ENCODE results near the gene CDCA3.

CDCA3 gene

DNA sequence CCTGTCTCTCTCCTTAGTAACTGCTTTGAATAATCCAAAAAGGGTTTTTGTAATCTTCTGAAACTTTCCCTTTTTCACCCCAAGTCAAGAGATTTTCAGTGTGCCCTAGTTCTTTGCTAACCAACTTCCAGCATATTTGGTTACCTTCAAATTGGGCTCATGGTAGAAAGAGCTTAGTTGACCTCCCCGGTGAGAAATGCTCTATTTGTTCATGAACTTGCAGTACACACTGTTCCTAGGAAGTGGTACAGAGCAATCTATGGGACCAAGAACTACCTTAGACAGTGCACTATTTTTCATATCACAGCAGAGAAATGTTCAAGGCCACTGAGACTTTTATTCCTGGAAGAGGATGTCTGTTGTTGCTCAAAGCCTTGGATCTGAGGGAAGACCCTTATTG is 2.5 kb upstream of the CDCA3 start:
- TF ChIP-seq, protein P1, sequence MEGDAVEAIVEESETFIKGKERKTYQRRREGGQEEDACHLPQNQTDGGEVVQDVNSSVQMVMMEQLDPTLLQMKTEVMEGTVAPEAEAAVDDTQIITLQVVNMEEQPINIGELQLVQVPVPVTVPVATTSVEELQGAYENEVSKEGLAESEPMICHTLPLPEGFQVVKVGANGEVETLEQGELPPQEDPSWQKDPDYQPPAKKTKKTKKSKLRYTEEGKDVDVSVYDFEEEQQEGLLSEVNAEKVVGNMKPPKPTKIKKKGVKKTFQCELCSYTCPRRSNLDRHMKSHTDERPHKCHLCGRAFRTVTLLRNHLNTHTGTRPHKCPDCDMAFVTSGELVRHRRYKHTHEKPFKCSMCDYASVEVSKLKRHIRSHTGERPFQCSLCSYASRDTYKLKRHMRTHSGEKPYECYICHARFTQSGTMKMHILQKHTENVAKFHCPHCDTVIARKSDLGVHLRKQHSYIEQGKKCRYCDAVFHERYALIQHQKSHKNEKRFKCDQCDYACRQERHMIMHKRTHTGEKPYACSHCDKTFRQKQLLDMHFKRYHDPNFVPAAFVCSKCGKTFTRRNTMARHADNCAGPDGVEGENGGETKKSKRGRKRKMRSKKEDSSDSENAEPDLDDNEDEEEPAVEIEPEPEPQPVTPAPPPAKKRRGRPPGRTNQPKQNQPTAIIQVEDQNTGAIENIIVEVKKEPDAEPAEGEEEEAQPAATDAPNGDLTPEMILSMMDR (IDR thresholded peaks at IDR 0.05), result no peak

DNA sequence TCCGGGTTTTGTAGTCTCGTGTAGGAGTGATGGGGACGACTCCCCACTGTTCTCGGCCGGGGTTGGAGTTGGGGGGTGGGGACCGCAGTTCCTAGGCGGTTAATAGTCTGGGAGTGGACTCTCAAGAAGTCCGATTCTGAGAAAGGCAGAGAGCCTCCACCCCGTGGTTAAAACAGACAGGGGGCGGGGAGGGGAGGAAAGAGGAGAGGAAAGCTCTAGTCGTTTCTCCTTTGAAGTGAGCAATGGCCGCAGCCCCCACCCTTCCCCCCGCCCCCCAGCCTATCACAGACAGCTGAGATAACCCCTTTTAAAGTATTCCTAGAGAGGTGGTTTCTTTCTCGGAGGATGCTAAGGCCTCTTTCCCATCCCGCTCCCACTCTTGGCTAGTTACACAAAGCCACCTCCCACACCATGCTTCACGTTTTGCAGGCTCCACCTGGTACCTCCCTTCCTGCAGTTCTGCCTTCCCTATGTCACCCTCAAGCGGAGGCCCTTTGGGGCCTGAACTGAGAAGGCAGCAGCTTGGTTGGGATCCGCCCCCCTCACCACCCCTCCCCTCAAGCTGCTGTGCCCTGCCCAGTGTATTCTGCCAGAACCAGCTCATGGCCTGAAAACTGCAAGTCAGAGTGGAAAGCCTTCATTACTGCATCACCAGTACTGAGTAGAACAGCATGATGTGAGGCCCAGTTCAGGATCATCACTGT is 1.7 kb upstream of the CDCA3 start:
- TF ChIP-seq, protein P1 (IDR thresholded peaks at IDR 0.05), result no peak

DNA sequence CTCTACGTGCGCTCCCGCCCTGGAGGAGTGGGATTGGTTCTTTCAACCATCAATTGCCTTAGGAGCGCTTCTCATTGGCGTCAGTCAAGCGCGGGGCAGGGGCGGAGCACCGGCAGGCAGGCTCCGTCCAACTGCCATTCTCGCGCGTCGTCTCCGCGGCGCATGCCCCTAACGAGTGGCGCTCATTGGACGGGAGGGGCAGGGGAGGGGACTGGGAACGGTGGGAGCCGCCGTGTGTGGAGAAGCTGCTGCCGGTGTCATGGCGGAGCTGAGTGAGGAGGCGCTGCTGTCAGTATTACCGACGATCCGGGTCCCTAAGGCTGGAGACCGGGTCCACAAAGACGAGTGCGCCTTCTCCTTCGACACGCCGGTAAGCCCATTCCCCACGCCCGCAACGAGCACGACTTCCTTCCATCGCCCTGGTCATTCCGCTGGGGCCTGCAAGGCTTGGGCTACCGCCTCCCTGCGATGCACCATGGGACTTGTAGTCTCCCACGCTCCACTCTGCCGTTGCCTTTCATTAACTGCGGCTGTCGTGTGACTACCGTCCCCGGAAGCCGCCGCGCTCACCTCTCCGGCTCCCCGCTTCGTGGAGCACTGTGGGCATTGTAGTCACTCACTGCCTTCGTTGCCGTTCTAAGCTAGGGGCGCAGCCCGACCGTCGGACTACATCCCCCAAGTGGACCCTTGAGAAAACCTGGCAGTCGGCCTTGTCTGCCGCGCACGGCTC is 1.0 kb upstream of the CDCA3 start, which contains the start of gene USP5:
Gene USP5 (plus strand): TSS at position 230 of the 730 bp plus-strand sequence. CDS start 30 bp downstream, at position 260.
- TF ChIP-seq, protein P1 (IDR thresholded peaks at IDR 0.05), result no peak

DNA sequence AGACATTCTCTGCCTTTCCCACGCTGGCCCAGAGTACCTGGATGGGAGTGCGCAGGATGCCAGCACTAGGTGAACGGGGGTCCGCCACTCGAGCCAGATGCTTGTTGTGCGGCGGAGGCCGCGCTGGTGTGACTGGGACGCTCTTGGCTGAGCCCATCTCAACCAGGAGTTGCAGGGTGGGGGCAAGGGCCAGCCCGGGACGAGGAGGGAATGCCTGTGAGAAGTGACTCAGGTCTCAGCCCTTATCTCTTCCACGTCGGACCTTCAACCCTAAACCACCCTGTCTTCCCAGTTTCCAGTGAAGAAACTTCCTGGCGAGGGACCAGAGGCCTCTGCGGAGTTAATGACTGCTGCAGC is 312 bp downstream of the CDCA3 start:
- TF ChIP-seq, protein P1 (IDR thresholded peaks at IDR 0.05), result no peak

DNA sequence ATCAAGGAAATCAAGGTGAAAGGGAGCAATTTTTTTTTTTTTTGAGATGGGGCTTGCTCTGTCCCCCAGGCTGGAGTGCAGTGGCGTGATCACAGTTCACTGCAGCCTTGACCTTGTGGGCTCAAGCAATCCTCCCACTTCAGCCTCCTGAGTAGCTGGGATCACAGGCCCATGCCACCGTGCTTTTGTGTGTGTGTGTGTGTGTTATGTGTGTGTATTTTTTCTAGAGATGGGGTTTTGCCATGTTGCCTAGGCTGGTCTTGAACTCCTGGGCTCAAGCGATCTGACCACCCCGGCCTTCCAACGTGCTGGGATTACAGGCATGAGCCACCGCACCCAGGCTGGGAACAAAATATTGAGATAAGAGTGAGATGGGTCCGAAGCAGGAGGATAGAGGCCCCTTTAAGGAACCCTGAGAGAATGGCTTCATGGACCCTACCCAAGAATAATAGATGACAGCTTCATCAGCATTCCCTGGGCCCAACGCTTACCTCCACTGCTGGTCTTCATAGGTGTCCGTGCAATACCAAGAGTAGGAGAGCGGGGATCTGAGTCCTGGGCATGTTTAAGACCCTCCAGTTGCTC is 1.0 kb downstream of the CDCA3 start:
- TF ChIP-seq, protein P1 (IDR thresholded peaks at IDR 0.05), result no peak

DNA sequence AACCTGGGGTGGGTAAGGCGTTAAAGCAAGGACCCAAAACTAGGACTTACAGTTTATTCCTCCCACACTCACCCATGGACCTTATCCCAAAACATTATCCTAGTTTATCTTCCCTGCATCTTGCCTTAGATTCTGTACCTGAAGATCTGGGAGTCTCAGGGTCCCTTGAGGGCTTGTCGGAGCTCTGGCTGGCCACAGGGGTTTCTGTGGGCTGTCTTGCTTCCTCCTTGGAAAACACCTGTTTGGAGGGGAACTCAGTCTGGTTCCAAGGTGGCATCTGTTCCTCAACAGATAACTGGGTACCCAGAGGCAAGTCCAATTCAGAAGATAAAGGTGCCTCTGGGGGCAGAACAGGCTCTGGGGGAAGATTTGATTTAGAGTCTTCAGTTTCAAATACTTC is 1.7 kb downstream of the CDCA3 start:
- TF ChIP-seq, protein P1 (IDR thresholded peaks at IDR 0.05), result no peak

DNA sequence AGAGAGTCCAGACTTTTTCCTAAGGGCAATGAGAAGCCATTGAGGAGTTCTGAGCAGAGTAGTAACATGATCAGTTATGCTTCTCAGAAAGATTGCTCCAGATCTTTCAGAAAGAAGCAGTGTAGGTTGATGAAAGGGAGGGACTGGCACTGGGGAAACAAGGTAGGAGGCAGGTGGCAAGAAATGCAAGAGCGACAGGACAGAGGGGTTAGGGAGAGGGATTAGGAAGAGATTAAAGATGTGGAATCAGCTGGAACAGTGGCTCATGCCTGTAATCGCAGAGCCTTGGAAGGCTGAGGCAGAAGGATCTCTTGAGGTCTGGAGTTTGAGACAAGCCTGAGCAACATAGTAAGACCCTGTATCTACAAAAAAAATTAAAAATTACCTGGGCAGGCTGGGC is 3.4 kb downstream of the CDCA3 start:
- TF ChIP-seq, protein P1 (IDR thresholded peaks at IDR 0.05), result no peak

All from LNCAP (cell line).